ENCODE results near the gene ZNF701.
"Not testable (repeated sequence)": the region's sequence is repeated elsewhere in the genome, so short reads cannot be mapped to it uniquely, and the experiment has no call there.

The ZNF701 gene

GRCh38 chr19:52538815-52539214 is 31.3 kb upstream of the ZNF701 start:
- WGBS, 2 experiments (ENCODE audit: insufficient coverage in 2 of 2), result no CpG with 5 or more reads among the region's 4 CpGs
- H3K9me3 ChIP-seq (ENCODE audit: control insufficient read depth, low read length); H3K27ac ChIP-seq (ENCODE audit: low read depth, low read length, severe bottlenecking); H3K4me1 ChIP-seq (ENCODE audit: control insufficient read depth, insufficient read depth, low read length, poor library complexity, severe bottlenecking); H3K4me3 ChIP-seq (ENCODE audit: extremely low read depth, insufficient read depth, low read length, poor library complexity, severe bottlenecking): not testable (repeated sequence)
- H3K36me3 ChIP-seq (ENCODE audit: control insufficient read depth, insufficient read depth, low read length), result peaks cover 23% of the 10 kb centered on the region

- WGBS, 2 experiments (ENCODE audit: insufficient coverage in 2 of 2), result 93 to 100% methylated on average over 1 to 2 of the region's 5 CpGs
- not testable (repeated sequence) for H3K9me3 ChIP-seq (ENCODE audit: control insufficient read depth, low read length); H3K4me3 ChIP-seq (ENCODE audit: extremely low read depth, insufficient read depth, low read length, poor library complexity, severe bottlenecking); H3K27ac ChIP-seq (ENCODE audit: low read depth, low read length, severe bottlenecking); H3K4me1 ChIP-seq (ENCODE audit: control insufficient read depth, insufficient read depth, low read length, poor library complexity, severe bottlenecking)
- H3K36me3 ChIP-seq (ENCODE audit: control insufficient read depth, insufficient read depth, low read length), result peaks cover 39% of the 10 kb centered on the region
These were observed 28.9 kb upstream of the ZNF701 start for GRCh38 chr19:52541176-52541575.

- Histone ChIP-seq H3K27ac (ENCODE audit: low read depth, low read length, severe bottlenecking) (no peak overlapping the region), H3K4me1 (ENCODE audit: control insufficient read depth, insufficient read depth, low read length, poor library complexity, severe bottlenecking) (no peaks in the 10 kb centered on the region), H3K36me3 (ENCODE audit: control insufficient read depth, insufficient read depth, low read length) (peaks cover 44% of the 10 kb centered on the region), H3K4me3 (ENCODE audit: extremely low read depth, insufficient read depth, low read length, poor library complexity, severe bottlenecking) (no peak overlapping the region), H3K9me3 (ENCODE audit: control insufficient read depth, low read length) (no peaks in the 10 kb centered on the region)
- 96 to 100% methylated on average over 2 to 4 of the region's 5 CpGs for WGBS, 2 experiments (ENCODE audit: insufficient coverage in 2 of 2)
These were observed 28.5 kb upstream of the ZNF701 start for GRCh38 chr19:52541608-52542007.

- 83 to 90% methylated on average over 2 of the region's 6 CpGs for whole genome bisulfite sequencing, 2 experiments (ENCODE audit: insufficient coverage in 2 of 2)
- peaks cover 52% of the 10 kb centered on the region for H3K36me3 ChIP-seq (ENCODE audit: control insufficient read depth, insufficient read depth, low read length)
- not testable (repeated sequence) for H3K4me1 ChIP-seq (ENCODE audit: control insufficient read depth, insufficient read depth, low read length, poor library complexity, severe bottlenecking); H3K9me3 ChIP-seq (ENCODE audit: control insufficient read depth, low read length); H3K27ac ChIP-seq (ENCODE audit: low read depth, low read length, severe bottlenecking); H3K4me3 ChIP-seq (ENCODE audit: extremely low read depth, insufficient read depth, low read length, poor library complexity, severe bottlenecking)
These were observed 27.5 kb upstream of the ZNF701 start for GRCh38 chr19:52542541-52542940.

- Histone ChIP-seq H3K4me1 (ENCODE audit: control insufficient read depth, insufficient read depth, low read length, poor library complexity, severe bottlenecking) (no peaks in the 10 kb centered on the region), H3K36me3 (ENCODE audit: control insufficient read depth, insufficient read depth, low read length) (peaks cover 58% of the 10 kb centered on the region), H3K4me3 (ENCODE audit: extremely low read depth, insufficient read depth, low read length, poor library complexity, severe bottlenecking) (no peak overlapping the region), H3K9me3 (ENCODE audit: control insufficient read depth, low read length) (no peaks in the 10 kb centered on the region), H3K27ac (ENCODE audit: low read depth, low read length, severe bottlenecking) (no peak overlapping the region)
- WGBS, 2 experiments (ENCODE audit: insufficient coverage in 2 of 2), result 95 to 99% methylated on average over 2 to 5 of the region's 8 CpGs
These were observed 27.0 kb upstream of the ZNF701 start for GRCh38 chr19:52542984-52543664.

GRCh38 chr19:52554216-52554971 is 15.7 kb upstream of the ZNF701 start:
- Histone ChIP-seq H3K27ac (ENCODE audit: low read depth, low read length, severe bottlenecking) (no peak overlapping the region), H3K4me1 (ENCODE audit: control insufficient read depth, insufficient read depth, low read length, poor library complexity, severe bottlenecking) (no peaks in the 10 kb centered on the region), H3K9me3 (ENCODE audit: control insufficient read depth, low read length) (peaks cover 45% of the 10 kb centered on the region), H3K36me3 (ENCODE audit: control insufficient read depth, insufficient read depth, low read length) (peaks cover 91% of the 10 kb centered on the region), H3K4me3 (ENCODE audit: extremely low read depth, insufficient read depth, low read length, poor library complexity, severe bottlenecking) (no peak overlapping the region)
- WGBS, 2 experiments (ENCODE audit: insufficient coverage in 2 of 2), result 97 to 99% methylated on average over 11 to 12 of the region's 15 CpGs

- Histone ChIP-seq H3K36me3 (ENCODE audit: control insufficient read depth, insufficient read depth, low read length) (peaks cover 83% of the 10 kb centered on the region), H3K4me1 (ENCODE audit: control insufficient read depth, insufficient read depth, low read length, poor library complexity, severe bottlenecking) (no peaks in the 10 kb centered on the region), H3K4me3 (ENCODE audit: extremely low read depth, insufficient read depth, low read length, poor library complexity, severe bottlenecking) (no peak overlapping the region), H3K27ac (ENCODE audit: low read depth, low read length, severe bottlenecking) (no peak overlapping the region), H3K9me3 (ENCODE audit: control insufficient read depth, low read length) (peaks cover 49% of the 10 kb centered on the region)
- 84 to 99% methylated on average over 7 to 12 of the region's 16 CpGs for WGBS, 2 experiments (ENCODE audit: insufficient coverage in 2 of 2)
These were observed 12.7 kb upstream of the ZNF701 start for GRCh38 chr19:52557231-52557995.

- H3K4me1 ChIP-seq (ENCODE audit: control insufficient read depth, insufficient read depth, low read length, poor library complexity, severe bottlenecking); H3K27ac ChIP-seq (ENCODE audit: low read depth, low read length, severe bottlenecking); H3K4me3 ChIP-seq (ENCODE audit: extremely low read depth, insufficient read depth, low read length, poor library complexity, severe bottlenecking): not testable (repeated sequence)
- Histone ChIP-seq H3K9me3 (ENCODE audit: control insufficient read depth, low read length) (peaks cover 42% of the 10 kb centered on the region), H3K36me3 (ENCODE audit: control insufficient read depth, insufficient read depth, low read length) (peaks cover 84% of the 10 kb centered on the region)
- WGBS, 2 experiments (ENCODE audit: insufficient coverage in 2 of 2), result 80% methylated on average over 1 of the region's 5 CpGs; no CpG with 5 or more reads in 1 of the 2 experiments
These were observed 11.2 kb upstream of the ZNF701 start for GRCh38 chr19:52558732-52559445.

- not testable (repeated sequence) for H3K4me1 ChIP-seq (ENCODE audit: control insufficient read depth, insufficient read depth, low read length, poor library complexity, severe bottlenecking); H3K4me3 ChIP-seq (ENCODE audit: extremely low read depth, insufficient read depth, low read length, poor library complexity, severe bottlenecking); H3K27ac ChIP-seq (ENCODE audit: low read depth, low read length, severe bottlenecking)
- Histone ChIP-seq H3K9me3 (ENCODE audit: control insufficient read depth, low read length) (peaks cover 22% of the 10 kb centered on the region), H3K36me3 (ENCODE audit: control insufficient read depth, insufficient read depth, low read length) (peaks cover 65% of the 10 kb centered on the region)
- WGBS, 2 experiments (ENCODE audit: insufficient coverage in 2 of 2), result 85 to 88% methylated on average over 4 to 5 of the region's 8 CpGs
These were observed 8.5 kb upstream of the ZNF701 start for GRCh38 chr19:52561611-52562010.

GRCh38 chr19:52566121-52566520 is 4.0 kb upstream of the ZNF701 start:
- no peaks in the 10 kb centered on the region for H3K4me1 ChIP-seq (ENCODE audit: control insufficient read depth, insufficient read depth, low read length, poor library complexity, severe bottlenecking)
- no peak overlapping the region for H3K27ac ChIP-seq (ENCODE audit: low read depth, low read length, severe bottlenecking)
- no peak overlapping the region for H3K4me3 ChIP-seq (ENCODE audit: extremely low read depth, insufficient read depth, low read length, poor library complexity, severe bottlenecking)
- WGBS, 2 experiments (ENCODE audit: insufficient coverage in 2 of 2), result 79% methylated on average over 4 of the region's 6 CpGs; no CpG with 5 or more reads in 1 of the 2 experiments
- peaks cover 8% of the 10 kb centered on the region for H3K9me3 ChIP-seq (ENCODE audit: control insufficient read depth, low read length)
- H3K36me3 ChIP-seq (ENCODE audit: control insufficient read depth, insufficient read depth, low read length), result peaks cover 34% of the 10 kb centered on the region

All from mesodermal cell (in vitro differentiated cells).